GM10266 (cell line): ENCODE measurements around the gene SEPTIN5.
"Not testable (repeated sequence)": the region's sequence is repeated elsewhere in the genome, so short reads cannot be mapped to it uniquely, and the experiment has no call there.

ENCODE experiments used
- DNase-seq: peaks from one replicate; pipeline ENCODE4 v3.0.0; 2012; ENCODE audit errors: extremely low spot score
- CTCF ChIP-seq: IDR thresholded peaks from 2 replicates; pipeline ENCODE4 v1.5.1; 2012; ENCODE audit warnings: mild to moderate bottlenecking, low read depth; ENCODE audit not compliant: control insufficient read depth, insufficient read depth; ENCODE audit errors: missing control alignments

The SEPTIN5 gene

GRCh38 chr22:19724927-19725661, 10.8 kb downstream of the SEPTIN5 start:
- TF ChIP-seq CTCF = no peak
- no peak for DNase-seq

GRCh38 chr22:19726064-19726788, 11.9 kb downstream of the SEPTIN5 start:
- DNase-seq = not testable (repeated sequence)

- DNase-seq = no peak
Measured at GRCh38 chr22:19727310-19728150, 13.2 kb downstream of the SEPTIN5 start.

GRCh38 chr22:19728271-19728670, 14.0 kb downstream of the SEPTIN5 start:
- no peak for DNase-seq
- TF ChIP-seq CTCF = no peak

More at GRCh38 chr22:19727310-19728150, 13.2 kb downstream of the SEPTIN5 start:
- no peak for TF ChIP-seq CTCF

GRCh38 chr22:19728836-19729235, 14.5 kb downstream of the SEPTIN5 start:
- no peak for DNase-seq

GRCh38 chr22:19729507-19729906, 15.2 kb downstream of the SEPTIN5 start:
- DNase-seq = no peak
- TF ChIP-seq CTCF = no peak

More at GRCh38 chr22:19728836-19729235, 14.5 kb downstream of the SEPTIN5 start:
- TF ChIP-seq CTCF = no peak

- no peak for DNase-seq
- TF ChIP-seq CTCF = no peak
Measured at GRCh38 chr22:19730198-19730597, 15.9 kb downstream of the SEPTIN5 start.
